GM19467 (cell line): Measurements from ENCODE around the gene MAP3K1.

ENCODE experiments used
- ATAC-seq: cut with Tn5 transposase; IDR thresholded peaks from one replicate; pipeline ENCODE4 v1.9.1; 2021; ENCODE audit warnings: mild to moderate bottlenecking, moderate library complexity; ENCODE audit not compliant: unreplicated experiment

MAP3K1 gene

GRCh38 chr5:56900395-56900794 is 85.0 kb downstream of the MAP3K1 start:
- no peak for ATAC-seq

- ATAC-seq = no peak
Measured at GRCh38 chr5:56900858-56901578, 85.7 kb downstream of the MAP3K1 start.

GRCh38 chr5:56908942-56909293 is 93.6 kb downstream of the MAP3K1 start:
- peak; percentile 39 for ATAC-seq

- peak; percentile 82 for ATAC-seq
Measured at GRCh38 chr5:56909294-56910209, 94.2 kb downstream of the MAP3K1 start, which contains the start of gene SETD9. TSS of gene SETD9 (plus strand) at chr5:56909596. CDS start at chr5:56909646, 50 bp downstream.

GRCh38 chr5:56910210-56910965 is 95.0 kb downstream of the MAP3K1 start:
- ATAC-seq = peak; percentile 20

- no peak for ATAC-seq
Measured at GRCh38 chr5:56913766-56914165, 98.4 kb downstream of the MAP3K1 start.

GRCh38 chr5:56914678-56915077 is 99.3 kb downstream of the MAP3K1 start:
- ATAC-seq = no peak

GRCh38 chr5:56917534-56917933 is 102.2 kb downstream of the MAP3K1 start:
- ATAC-seq = no peak

DNA sequence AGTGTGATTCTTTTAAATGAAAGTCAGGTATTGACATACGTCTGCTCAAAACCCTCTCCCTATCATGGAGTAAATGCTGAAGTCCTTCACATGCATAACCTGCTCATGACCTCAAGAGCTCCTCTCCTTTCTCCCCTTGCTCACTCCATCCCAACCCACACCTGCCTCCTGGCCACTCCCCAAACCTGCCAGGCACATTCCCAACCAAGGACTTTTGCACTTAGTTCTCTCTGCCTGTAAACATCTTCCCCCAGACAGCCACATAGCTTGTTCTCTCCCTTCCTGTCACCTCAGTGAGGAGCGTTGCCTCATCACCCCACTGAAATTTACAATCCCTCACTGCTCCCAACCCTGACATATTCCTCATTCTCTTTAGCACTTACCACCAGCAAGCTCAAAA is 102.7 kb downstream of the MAP3K1 start:
- ATAC-seq = no peak

DNA sequence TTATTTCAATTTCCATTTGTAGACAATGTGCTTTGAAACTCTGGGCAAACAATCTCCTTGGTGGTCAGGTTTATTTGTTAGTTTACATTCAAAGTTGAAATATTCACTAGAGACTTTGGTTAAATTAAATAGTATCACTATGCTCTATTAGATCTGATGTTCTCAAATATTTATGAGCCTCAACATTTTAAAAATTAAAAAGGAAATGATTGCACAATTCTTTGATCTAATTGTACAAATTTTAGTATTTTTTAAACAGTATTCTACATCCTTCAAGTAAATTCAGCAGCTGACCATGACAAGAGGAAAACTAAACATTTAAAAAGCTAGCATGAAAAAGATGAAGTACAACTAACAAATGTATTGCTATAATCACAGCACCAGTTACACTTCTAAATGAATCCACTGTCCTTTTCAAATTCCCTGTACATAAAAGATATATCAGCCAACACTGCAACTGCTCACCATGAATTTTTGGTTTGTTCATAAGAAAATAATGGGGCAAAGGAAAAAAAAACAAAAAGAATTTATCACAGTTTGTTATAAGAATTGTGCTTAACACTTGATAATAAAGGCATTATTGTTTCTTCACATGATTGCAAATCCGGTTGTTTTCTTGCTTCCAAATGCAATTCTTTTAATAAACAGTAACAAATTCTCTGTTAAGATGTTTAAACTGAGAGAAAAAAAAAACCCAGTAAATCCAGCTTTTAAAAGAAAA is 104.8 kb downstream of the MAP3K1 start:
- ATAC-seq = no peak

- no peak for ATAC-seq
Measured at GRCh38 chr5:56922922-56923321, 107.6 kb downstream of the MAP3K1 start.

GRCh38 chr5:56934325-56934724 is 119.0 kb downstream of the MAP3K1 start:
- ATAC-seq = no peak

- no peak for ATAC-seq
Measured at GRCh38 chr5:56938858-56939257, 123.5 kb downstream of the MAP3K1 start.

GRCh38 chr5:56941981-56942380 is 126.6 kb downstream of the MAP3K1 start:
- ATAC-seq = no peak
